ENCODE results near the gene HDAC9. TPM values are rescaled to one million over a fixed set of nuclear protein-coding genes. Genes with fewer than 3 reads are reported as not detected.
A peak's percentile ranks its signal among the peaks of the same experiment; 100 is the strongest.

The HDAC9 gene
- total and polyA plus RNA-seq, 12 donors, result 2.6 to 23.1 (median 7.5) TPM

DNA sequence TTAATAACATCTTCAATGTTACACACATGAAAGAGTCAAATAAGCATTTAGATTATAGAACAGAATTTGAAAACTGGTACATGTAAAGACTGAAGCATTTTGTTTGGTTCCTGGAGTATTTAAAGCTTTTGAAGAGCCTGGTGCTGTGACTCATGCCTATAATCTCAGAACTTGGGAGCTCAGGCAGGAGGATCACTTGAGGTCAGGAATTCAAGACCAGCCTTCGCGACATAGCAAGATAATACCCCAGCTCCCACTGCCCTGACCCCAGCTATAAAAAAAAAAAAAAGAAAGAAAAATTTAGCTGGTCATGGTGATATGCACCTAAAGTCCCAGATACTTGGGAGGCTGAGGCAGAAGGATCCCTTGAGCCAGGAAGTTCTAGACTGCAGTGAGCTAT, 87.8 kb downstream of the HDAC9 start:
- no peaks in the 10 kb centered on the region for H3K9me3 ChIP-seq (replicated peaks in 1 of 3)
- H3K27ac ChIP-seq, result no peak overlapping the region
- no peak for TF ChIP-seq POLR2A (IDR thresholded peaks at IDR 0.05)
- TF ChIP-seq, protein P1, sequence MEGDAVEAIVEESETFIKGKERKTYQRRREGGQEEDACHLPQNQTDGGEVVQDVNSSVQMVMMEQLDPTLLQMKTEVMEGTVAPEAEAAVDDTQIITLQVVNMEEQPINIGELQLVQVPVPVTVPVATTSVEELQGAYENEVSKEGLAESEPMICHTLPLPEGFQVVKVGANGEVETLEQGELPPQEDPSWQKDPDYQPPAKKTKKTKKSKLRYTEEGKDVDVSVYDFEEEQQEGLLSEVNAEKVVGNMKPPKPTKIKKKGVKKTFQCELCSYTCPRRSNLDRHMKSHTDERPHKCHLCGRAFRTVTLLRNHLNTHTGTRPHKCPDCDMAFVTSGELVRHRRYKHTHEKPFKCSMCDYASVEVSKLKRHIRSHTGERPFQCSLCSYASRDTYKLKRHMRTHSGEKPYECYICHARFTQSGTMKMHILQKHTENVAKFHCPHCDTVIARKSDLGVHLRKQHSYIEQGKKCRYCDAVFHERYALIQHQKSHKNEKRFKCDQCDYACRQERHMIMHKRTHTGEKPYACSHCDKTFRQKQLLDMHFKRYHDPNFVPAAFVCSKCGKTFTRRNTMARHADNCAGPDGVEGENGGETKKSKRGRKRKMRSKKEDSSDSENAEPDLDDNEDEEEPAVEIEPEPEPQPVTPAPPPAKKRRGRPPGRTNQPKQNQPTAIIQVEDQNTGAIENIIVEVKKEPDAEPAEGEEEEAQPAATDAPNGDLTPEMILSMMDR (IDR thresholded peaks at IDR 0.05), result no peak
- H3K36me3 ChIP-seq (replicated peaks in 1 of 2), result no peaks in the 10 kb centered on the region
- no peak overlapping the region for H3K4me3 ChIP-seq
- H3K27me3 ChIP-seq, result no peaks in the 10 kb centered on the region
- intact Hi-C loops (cut with DNase I), result no loop called here
- 38 to 74% (median 47%) methylated on average over 2 of the region's 2 CpGs for WGBS, 4 donors
- H3K4me1 ChIP-seq (replicated peaks in 1 of 2), result no peaks in the 10 kb centered on the region
- no peak for DNase-seq

DNA sequence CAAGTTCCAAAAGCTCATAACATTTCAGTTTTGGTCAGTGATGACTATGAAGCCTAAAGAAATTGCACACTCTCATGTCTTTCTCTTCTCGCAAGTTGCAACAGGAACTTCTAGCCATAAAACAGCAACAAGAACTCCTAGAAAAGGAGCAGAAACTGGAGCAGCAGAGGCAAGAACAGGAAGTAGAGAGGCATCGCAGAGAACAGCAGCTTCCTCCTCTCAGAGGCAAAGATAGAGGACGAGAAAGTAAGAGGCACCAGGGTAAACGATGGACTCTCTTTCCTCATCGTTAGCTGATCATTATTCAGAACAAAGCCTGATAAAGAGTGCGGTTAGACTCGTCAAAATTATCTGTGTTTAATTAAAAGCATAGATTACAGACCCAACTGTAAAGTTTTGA, 94.7 kb downstream of the HDAC9 start:
- intact Hi-C loops (cut with DNase I), result loop anchor here in 1 of 2 donors (10.0 kb wide), 1 partner anchor 75 kb away; no protein-coding TSS in a partner anchor

DNA sequence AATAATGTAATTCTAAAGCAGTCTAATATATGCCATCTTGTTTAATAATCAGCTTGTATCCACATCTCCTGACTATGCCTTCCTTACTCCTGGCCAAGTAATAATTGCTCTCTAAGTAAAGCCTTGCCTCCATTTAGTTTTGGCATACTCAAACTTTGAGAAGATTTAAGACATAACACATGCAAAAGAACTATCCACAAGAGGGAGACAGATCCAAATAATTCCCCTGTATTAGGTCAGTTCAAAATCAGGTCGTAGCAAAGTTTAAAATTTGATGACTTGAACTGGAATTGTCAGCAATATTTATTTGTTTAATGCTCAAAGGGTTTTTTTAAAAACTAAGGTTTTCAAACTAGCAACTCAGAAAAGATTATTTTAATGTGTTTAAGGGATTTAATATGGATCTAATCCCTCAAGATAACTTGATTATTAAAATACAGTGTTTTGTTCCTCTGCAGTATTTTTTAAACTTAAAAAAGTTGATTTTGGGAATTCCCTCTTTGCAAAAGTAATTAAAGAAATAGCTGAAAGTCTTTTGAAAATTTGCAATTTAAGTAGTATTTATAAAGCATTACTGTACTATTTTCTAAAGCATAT, 95.3 kb downstream of the HDAC9 start:
- intact Hi-C loops (cut with DNase I), result loop anchor here in 1 of 2 donors (10.0 kb wide), 1 partner anchor 74 kb away; no protein-coding TSS in a partner anchor
- H3K4me3 ChIP-seq, result no peak overlapping the region
- H3K27ac ChIP-seq, result no peak overlapping the region
- DNase-seq, result no peak
- no peaks in the 10 kb centered on the region for H3K36me3 ChIP-seq (replicated peaks in 1 of 2)
- TF ChIP-seq, protein P1 (IDR thresholded peaks at IDR 0.05), result peak; percentile 49 to 80 (median 64)
- no peak for TF ChIP-seq POLR2A (IDR thresholded peaks at IDR 0.05)
- 4 to 16% (median 13%) methylated on average over 1 of the region's 1 CpG for WGBS, 4 donors
- no peaks in the 10 kb centered on the region for H3K4me1 ChIP-seq (replicated peaks in 1 of 2)
- H3K27me3 ChIP-seq, result no peaks in the 10 kb centered on the region
- H3K9me3 ChIP-seq (replicated peaks in 1 of 3), result no peaks in the 10 kb centered on the region

More for the DNA sequence above, 94.7 kb downstream of the HDAC9 start:
- no peak for TF ChIP-seq POLR2A (IDR thresholded peaks at IDR 0.05)
- TF ChIP-seq, protein P1 (IDR thresholded peaks at IDR 0.05), result no peak
- no peaks in the 10 kb centered on the region for H3K4me1 ChIP-seq (replicated peaks in 1 of 2)
- H3K9me3 ChIP-seq (replicated peaks in 1 of 3), result no peaks in the 10 kb centered on the region
- no peak for DNase-seq
- no peak overlapping the region for H3K4me3 ChIP-seq
- WGBS, 4 donors, result 63 to 70% (median 67%) methylated on average over 7 of the region's 7 CpGs
- H3K27me3 ChIP-seq, result no peaks in the 10 kb centered on the region
- no peak overlapping the region for H3K27ac ChIP-seq
- no peaks in the 10 kb centered on the region for H3K36me3 ChIP-seq (replicated peaks in 1 of 2)

DNA sequence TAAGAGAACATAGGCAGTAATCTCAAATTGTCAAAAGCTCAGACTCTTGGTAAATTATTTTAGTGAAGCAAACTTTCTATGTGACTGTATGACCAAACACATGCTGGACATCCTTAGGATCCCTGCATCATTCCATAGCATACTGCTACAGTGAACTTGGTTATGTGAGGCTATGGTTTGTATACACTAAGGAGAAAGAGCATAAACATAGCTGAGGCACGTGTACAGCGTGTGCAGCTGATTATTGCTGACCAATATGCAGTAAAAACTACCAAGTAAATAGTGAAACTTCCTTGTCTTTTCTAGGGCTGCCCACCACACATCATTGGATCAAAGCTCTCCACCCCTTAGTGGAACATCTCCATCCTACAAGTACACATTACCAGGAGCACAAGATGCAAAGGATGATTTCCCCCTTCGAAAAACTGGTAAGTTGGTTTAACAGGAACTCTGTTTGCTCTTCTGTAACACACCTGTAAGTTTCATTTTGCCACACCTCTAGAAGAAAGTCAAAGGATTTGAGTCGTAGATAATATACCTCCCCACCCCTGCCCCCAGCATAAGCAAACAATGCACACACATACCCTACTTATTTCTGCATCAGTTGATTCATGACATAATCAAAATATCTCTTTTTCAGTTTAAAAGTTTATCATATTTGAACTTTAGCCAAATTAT, 98.2 kb downstream of the HDAC9 start:
- 84 to 96% (median 91%) methylated on average over 4 of the region's 4 CpGs for WGBS, 4 donors
- Histone ChIP-seq H3K27me3 (no peaks in the 10 kb centered on the region), H3K36me3 (replicated peaks in 1 of 2) (no peaks in the 10 kb centered on the region), H3K9me3 (replicated peaks in 1 of 3) (no peaks in the 10 kb centered on the region), H3K4me3 (no peak overlapping the region), H3K4me1 (replicated peaks in 1 of 2) (no peaks in the 10 kb centered on the region), H3K27ac (no peak overlapping the region)
- intact Hi-C loops (cut with DNase I), result loop anchor here in 1 of 2 donors (10.0 kb wide), 1 partner anchor 71 kb away; no protein-coding TSS in a partner anchor
- no peak for DNase-seq
- TF ChIP-seq POLR2A (IDR thresholded peaks at IDR 0.05), result no peak
- TF ChIP-seq, protein P1 (IDR thresholded peaks at IDR 0.05), result no peak

Measured in adrenal gland (tissue), 12 donors.